ENCODE data around the gene DMRTA2. TPM values are rescaled to one million over a fixed set of nuclear protein-coding genes. Genes with fewer than 3 reads are reported as not detected.
"Not testable (repeated sequence)": the region's sequence is repeated elsewhere in the genome, so short reads cannot be mapped to it uniquely, and the experiment has no call there.

The DMRTA2 gene
- total and polyA plus RNA-seq, 9 donors, result 0.04 to 0.14 (median 0.12) TPM

GRCh38 chr1:50381551-50381950, 41.7 kb downstream of the DMRTA2 start:
- 98% methylated on average over 16 of the region's 33 CpGs for WGBS (ENCODE audit: insufficient coverage)
- not testable (repeated sequence) for H3K4me1 ChIP-seq (ENCODE audit: control insufficient read depth, insufficient read depth, low read length); DNase-seq; H3K27me3 ChIP-seq (ENCODE audit: control insufficient read depth, insufficient read depth, low read length); H3K36me3 ChIP-seq (ENCODE audit: control insufficient read depth, insufficient read depth, low read length); H3K9me3 ChIP-seq (replicated peaks; ENCODE audit: control insufficient read depth, low read depth, low read length); H3K27ac ChIP-seq (ENCODE audit: low read length); H3K4me3 ChIP-seq (ENCODE audit: low read length)

DNA sequence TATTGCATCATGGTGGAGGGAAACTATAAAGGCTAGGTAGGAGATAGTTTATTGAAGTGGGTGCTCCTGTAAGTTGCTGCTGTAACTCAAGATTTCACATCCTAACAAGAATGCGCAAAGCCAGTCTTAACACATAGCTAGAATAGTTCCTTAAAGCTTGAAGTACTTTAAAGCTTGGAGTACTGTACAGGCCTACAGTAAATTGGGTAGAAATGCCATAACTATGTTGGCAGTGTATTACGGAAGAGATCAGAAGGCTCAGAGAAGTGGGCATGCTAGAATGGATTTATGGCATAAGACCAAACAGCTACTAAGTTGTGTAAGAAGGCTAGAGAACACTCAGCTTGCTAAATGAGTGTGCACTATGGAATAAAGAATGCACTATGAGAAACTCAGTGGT, 44.5 kb downstream of the DMRTA2 start:
- Histone ChIP-seq H3K27me3 (ENCODE audit: control insufficient read depth, insufficient read depth, low read length) (no peaks in the 10 kb centered on the region), H3K36me3 (ENCODE audit: control insufficient read depth, insufficient read depth, low read length) (no peaks in the 10 kb centered on the region), H3K4me3 (ENCODE audit: low read length) (no peak overlapping the region), H3K4me1 (ENCODE audit: control insufficient read depth, insufficient read depth, low read length) (no peaks in the 10 kb centered on the region), H3K9me3 (replicated peaks; ENCODE audit: control insufficient read depth, low read depth, low read length) (no peaks in the 10 kb centered on the region), H3K27ac (ENCODE audit: low read length) (no peak overlapping the region)
- 100% methylated on average over 1 of the region's 2 CpGs for WGBS (ENCODE audit: insufficient coverage)
- DNase-seq, result no peak

GRCh38 chr1:50373532-50373931, 49.7 kb downstream of the DMRTA2 start:
- no peaks in the 10 kb centered on the region for H3K9me3 ChIP-seq (replicated peaks; ENCODE audit: control insufficient read depth, low read depth, low read length)
- H3K27ac ChIP-seq (ENCODE audit: low read length), result no peak overlapping the region
- H3K4me3 ChIP-seq (ENCODE audit: low read length), result no peak overlapping the region
- no peak for DNase-seq
- H3K4me1 ChIP-seq (ENCODE audit: control insufficient read depth, insufficient read depth, low read length), result no peaks in the 10 kb centered on the region
- H3K36me3 ChIP-seq (ENCODE audit: control insufficient read depth, insufficient read depth, low read length), result no peaks in the 10 kb centered on the region
- no CpG with 5 or more reads among the region's 1 CpG for WGBS (ENCODE audit: insufficient coverage)
- no peaks in the 10 kb centered on the region for H3K27me3 ChIP-seq (ENCODE audit: control insufficient read depth, insufficient read depth, low read length)

GRCh38 chr1:50371749-50372148, 51.5 kb downstream of the DMRTA2 start:
- no peak for DNase-seq
- peaks cover 4% of the 10 kb centered on the region for H3K4me1 ChIP-seq (ENCODE audit: control insufficient read depth, insufficient read depth, low read length)
- no peaks in the 10 kb centered on the region for H3K36me3 ChIP-seq (ENCODE audit: control insufficient read depth, insufficient read depth, low read length)
- 72% methylated on average over 3 of the region's 3 CpGs for WGBS (ENCODE audit: insufficient coverage)
- no peak overlapping the region for H3K4me3 ChIP-seq (ENCODE audit: low read length)
- H3K27ac ChIP-seq (ENCODE audit: low read length), result no peak overlapping the region
- H3K27me3 ChIP-seq (ENCODE audit: control insufficient read depth, insufficient read depth, low read length), result peaks cover 11% of the 10 kb centered on the region
- no peaks in the 10 kb centered on the region for H3K9me3 ChIP-seq (replicated peaks; ENCODE audit: control insufficient read depth, low read depth, low read length)

- Histone ChIP-seq H3K27me3 (ENCODE audit: control insufficient read depth, insufficient read depth, low read length) (peaks cover 11% of the 10 kb centered on the region), H3K9me3 (replicated peaks; ENCODE audit: control insufficient read depth, low read depth, low read length) (no peaks in the 10 kb centered on the region), H3K27ac (ENCODE audit: low read length) (no peak overlapping the region), H3K4me1 (ENCODE audit: control insufficient read depth, insufficient read depth, low read length) (peaks cover 4% of the 10 kb centered on the region), H3K4me3 (ENCODE audit: low read length) (no peak overlapping the region), H3K36me3 (ENCODE audit: control insufficient read depth, insufficient read depth, low read length) (no peaks in the 10 kb centered on the region)
- WGBS (ENCODE audit: insufficient coverage), result 75% methylated on average over 4 of the region's 7 CpGs
- no peak for DNase-seq
Measured at GRCh38 chr1:50369830-50370229, 53.4 kb downstream of the DMRTA2 start.

DNA sequence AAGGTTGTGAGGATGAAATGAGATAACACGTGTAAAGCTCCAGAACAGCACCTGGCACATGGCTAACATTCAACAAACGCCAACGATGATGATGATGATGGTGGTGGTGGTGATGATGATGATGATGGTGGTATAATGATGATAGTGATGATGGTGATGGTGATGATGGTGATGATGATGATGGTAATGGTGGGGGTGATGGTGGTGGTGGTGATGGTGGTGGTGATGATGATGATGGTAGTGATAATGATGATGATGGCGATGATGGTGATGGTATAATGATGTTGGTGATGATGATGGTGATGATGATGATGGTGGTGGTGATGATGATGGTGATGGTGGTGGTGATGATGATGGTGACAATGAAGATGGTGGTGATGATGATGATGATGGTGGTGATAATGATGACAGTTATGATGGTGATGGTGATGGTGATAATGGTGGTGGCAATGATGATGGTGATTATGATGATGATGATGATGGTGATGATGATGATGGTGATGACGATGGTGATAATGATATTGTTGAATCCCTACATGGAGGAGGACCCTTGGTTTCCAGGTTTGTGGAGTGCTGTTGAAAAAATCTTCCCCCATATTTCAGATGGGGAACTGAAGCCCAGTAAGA, 54.1 kb downstream of the DMRTA2 start:
- 72% methylated on average over 2 of the region's 5 CpGs for WGBS (ENCODE audit: insufficient coverage)
- H3K36me3 ChIP-seq (ENCODE audit: control insufficient read depth, insufficient read depth, low read length), result no peaks in the 10 kb centered on the region
- no peaks in the 10 kb centered on the region for H3K9me3 ChIP-seq (replicated peaks; ENCODE audit: control insufficient read depth, low read depth, low read length)
- no peak for DNase-seq
- H3K4me1 ChIP-seq (ENCODE audit: control insufficient read depth, insufficient read depth, low read length), result peaks cover 4% of the 10 kb centered on the region
- H3K4me3 ChIP-seq (ENCODE audit: low read length), result no peak overlapping the region
- no peak overlapping the region for H3K27ac ChIP-seq (ENCODE audit: low read length)
- peaks cover 11% of the 10 kb centered on the region for H3K27me3 ChIP-seq (ENCODE audit: control insufficient read depth, insufficient read depth, low read length)

DNA sequence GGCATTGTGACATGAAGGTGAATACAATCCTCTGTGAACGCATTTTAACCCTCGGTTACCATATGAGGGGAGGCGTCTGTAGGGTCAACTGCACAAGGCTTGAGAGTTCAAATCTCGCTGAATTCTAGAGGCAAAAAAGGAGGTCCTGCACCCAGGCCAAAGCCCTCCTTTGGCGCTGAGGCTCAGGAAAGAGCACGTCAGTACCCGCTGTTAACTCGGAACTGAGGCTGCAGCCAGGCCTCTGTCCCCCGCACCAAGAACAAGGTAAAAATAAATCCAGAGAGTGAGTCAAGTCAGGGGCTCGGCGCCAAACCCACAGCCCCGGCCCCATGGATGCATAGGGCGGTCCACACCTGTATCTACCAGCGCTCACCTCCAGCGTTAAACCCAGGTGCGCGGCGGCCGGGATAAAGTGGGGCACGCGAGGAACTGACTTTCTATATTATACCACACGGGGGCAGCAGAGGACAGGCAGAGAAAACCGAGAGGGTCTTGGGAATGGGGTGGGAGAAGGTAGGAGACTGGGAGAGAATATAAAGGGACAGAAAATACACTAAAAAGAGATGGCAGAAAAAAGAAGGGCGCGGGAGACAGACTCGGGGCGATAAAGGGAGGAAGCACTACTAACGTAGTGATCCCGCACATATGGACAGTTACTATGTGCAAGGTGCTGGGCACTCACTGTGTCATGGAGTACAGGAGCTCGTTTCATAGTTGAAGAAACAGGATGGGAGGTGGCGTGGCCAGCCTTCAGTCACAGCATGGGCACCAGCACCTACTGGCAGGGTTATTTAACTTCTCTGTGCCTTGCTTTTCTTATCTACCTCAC, 54.9 kb downstream of the DMRTA2 start:
- Histone ChIP-seq H3K36me3 (ENCODE audit: control insufficient read depth, insufficient read depth, low read length) (no peaks in the 10 kb centered on the region), H3K4me1 (ENCODE audit: control insufficient read depth, insufficient read depth, low read length) (peaks cover 4% of the 10 kb centered on the region), H3K4me3 (ENCODE audit: low read length) (no peak overlapping the region), H3K27ac (ENCODE audit: low read length) (no peak overlapping the region), H3K9me3 (replicated peaks; ENCODE audit: control insufficient read depth, low read depth, low read length) (no peaks in the 10 kb centered on the region), H3K27me3 (ENCODE audit: control insufficient read depth, insufficient read depth, low read length) (peaks cover 11% of the 10 kb centered on the region)
- WGBS (ENCODE audit: insufficient coverage), result 26% methylated on average over 20 of the region's 31 CpGs
- DNase-seq, result peak; percentile 24

All from muscle of leg (tissue), 11 donors.